Measurements from ENCODE around the gene OTOP2.
"Not testable (repeated sequence)": the region's sequence is repeated elsewhere in the genome, so short reads cannot be mapped to it uniquely, and the experiment has no call there.

OTOP2 gene

DNA sequence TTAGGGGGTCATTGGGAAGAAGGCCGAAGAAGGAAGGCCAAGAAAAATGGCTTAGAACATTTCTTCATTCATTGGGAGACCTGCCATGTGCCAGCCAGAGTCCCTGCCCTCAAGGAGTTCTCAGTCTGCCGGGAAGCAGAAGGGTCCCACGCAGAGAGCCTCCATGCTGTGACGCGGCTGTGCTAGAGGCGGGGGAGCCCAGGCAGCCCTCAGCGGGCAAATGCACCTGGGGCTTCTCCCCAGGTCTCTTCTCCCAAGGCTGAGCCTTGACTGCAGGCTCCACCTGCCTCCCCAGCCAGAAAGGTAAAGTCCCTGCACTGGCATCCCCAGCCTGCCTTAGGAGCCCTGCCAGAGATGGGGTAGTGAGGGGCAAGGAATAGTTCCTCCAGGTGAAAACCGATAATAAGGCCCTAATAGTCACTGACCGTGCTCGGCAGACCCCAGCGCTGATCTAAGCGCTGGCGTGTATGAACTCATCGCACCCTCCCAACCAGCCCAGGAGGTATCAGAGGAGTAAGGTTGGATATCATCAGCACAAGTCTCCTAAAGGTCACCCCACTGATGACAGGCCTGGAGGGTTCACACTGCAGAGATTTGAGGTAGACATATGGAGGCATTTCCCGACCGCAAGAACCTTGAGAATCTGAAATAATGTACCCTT is 57.4 kb downstream of the OTOP2 start:
- H3K9ac ChIP-seq (ENCODE audit: low read depth, low read length): peak overlapping the region; percentile 40
- peaks cover 19% of the 10 kb centered on the region for H3K4me1 ChIP-seq (ENCODE audit: insufficient read depth, low read length)
- no peak for DNase-seq
- no peaks in the 10 kb centered on the region for H3K9me3 ChIP-seq (ENCODE audit: insufficient read depth, low read length, severe bottlenecking)
- H3K27ac ChIP-seq (ENCODE audit: low read length): peak overlapping the region; percentile 27; the same call in 1 of the 2 replicates
- ATAC-seq (ENCODE audit: insufficient read depth, low read depth): no peak; the same call in 2 of the 3 replicates
- no peak for TF ChIP-seq EZH2 (IDR thresholded peaks at IDR 0.05; ENCODE audit: borderline replicate concordance, low read depth, low read length, severe bottlenecking)
- TF ChIP-seq, protein P1, sequence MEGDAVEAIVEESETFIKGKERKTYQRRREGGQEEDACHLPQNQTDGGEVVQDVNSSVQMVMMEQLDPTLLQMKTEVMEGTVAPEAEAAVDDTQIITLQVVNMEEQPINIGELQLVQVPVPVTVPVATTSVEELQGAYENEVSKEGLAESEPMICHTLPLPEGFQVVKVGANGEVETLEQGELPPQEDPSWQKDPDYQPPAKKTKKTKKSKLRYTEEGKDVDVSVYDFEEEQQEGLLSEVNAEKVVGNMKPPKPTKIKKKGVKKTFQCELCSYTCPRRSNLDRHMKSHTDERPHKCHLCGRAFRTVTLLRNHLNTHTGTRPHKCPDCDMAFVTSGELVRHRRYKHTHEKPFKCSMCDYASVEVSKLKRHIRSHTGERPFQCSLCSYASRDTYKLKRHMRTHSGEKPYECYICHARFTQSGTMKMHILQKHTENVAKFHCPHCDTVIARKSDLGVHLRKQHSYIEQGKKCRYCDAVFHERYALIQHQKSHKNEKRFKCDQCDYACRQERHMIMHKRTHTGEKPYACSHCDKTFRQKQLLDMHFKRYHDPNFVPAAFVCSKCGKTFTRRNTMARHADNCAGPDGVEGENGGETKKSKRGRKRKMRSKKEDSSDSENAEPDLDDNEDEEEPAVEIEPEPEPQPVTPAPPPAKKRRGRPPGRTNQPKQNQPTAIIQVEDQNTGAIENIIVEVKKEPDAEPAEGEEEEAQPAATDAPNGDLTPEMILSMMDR (IDR thresholded peaks at IDR 0.05; ENCODE audit: borderline replicate concordance, extremely low read depth, low read length, poor library complexity, severe bottlenecking): no peak
- peak overlapping the region; percentile 70 for H2AFZ ChIP-seq (ENCODE audit: low read depth, low read length)
- H3K4me2 ChIP-seq (ENCODE audit: insufficient read depth, low read length): peak overlapping the region; percentile 70
- peaks cover 5% of the 10 kb centered on the region for H3K27me3 ChIP-seq (ENCODE audit: insufficient read depth, low read length, poor library complexity)
- H4K20me1 ChIP-seq (ENCODE audit: insufficient read depth, low read length): no peaks in the 10 kb centered on the region
- H3K79me2 ChIP-seq (ENCODE audit: insufficient read depth, low read length): no peaks in the 10 kb centered on the region
- no peaks in the 10 kb centered on the region for H3K36me3 ChIP-seq (ENCODE audit: insufficient read depth, low read length)
- peak overlapping the region; percentile 1 to 56; a peak in 3 of 4 replicates for H3K4me3 ChIP-seq (ENCODE audit: low read depth in 1 of 2, low read length in 2 of 2)

DNA sequence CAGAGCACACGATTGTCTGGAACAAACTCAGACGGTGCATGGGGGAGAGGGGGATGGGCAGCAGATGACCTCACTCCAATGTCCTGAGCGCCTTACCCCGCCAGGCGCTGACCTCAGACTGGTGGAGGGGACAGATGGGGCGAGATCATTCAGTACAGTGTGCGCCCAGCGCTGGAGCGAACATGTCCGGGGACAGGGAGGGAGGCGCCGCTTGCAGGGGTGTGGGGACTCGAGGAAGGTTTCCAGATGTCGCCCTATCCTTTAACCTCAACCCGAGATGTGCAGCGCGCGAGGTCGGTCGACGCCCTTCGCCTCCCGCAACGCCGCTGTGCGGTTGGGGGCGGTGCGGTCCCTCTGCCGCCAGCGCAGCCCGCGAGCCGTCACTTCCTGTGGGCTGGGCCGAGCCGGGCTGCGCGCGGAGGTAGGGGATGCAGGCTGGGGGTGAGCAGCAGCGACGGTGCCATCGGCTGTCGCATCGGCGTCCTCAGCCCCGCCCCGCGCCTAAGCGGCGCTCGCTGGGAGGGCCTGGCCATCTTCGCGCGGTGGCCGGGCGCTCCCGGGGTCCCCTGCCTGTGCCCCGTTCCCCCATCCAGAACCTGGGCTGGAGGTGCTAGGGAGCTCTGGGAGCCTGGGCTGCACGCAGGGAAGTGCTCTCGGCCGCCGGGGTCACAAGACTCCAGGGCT is 58.0 kb downstream of the OTOP2 start:
- Histone ChIP-seq H3K4me1 (ENCODE audit: insufficient read depth, low read length) (peaks cover 23% of the 10 kb centered on the region), H3K4me2 (ENCODE audit: insufficient read depth, low read length) (peak overlapping the region; percentile 70), H3K36me3 (ENCODE audit: insufficient read depth, low read length) (no peaks in the 10 kb centered on the region), H3K9me3 (ENCODE audit: insufficient read depth, low read length, severe bottlenecking) (no peaks in the 10 kb centered on the region), H3K27me3 (ENCODE audit: insufficient read depth, low read length, poor library complexity) (peaks cover 5% of the 10 kb centered on the region), H2AFZ (ENCODE audit: low read depth, low read length) (peak overlapping the region; percentile 70), H3K79me2 (ENCODE audit: insufficient read depth, low read length) (no peaks in the 10 kb centered on the region), H3K4me3 (ENCODE audit: low read depth in 1 of 2, low read length in 2 of 2) (peak overlapping the region; percentile 1 to 56; a peak in 3 of 4 replicates), H3K9ac (ENCODE audit: low read depth, low read length) (peak overlapping the region; percentile 40), H4K20me1 (ENCODE audit: insufficient read depth, low read length) (no peaks in the 10 kb centered on the region), H3K27ac (ENCODE audit: low read length) (peak overlapping the region; percentile 27; the same call in 1 of the 2 replicates)
- ATAC-seq (ENCODE audit: insufficient read depth, low read depth): peak; percentile 97
- TF ChIP-seq, protein P1 (IDR thresholded peaks at IDR 0.05; ENCODE audit: borderline replicate concordance, extremely low read depth, low read length, poor library complexity, severe bottlenecking): peak; percentile 17
- no peak for TF ChIP-seq EZH2 (IDR thresholded peaks at IDR 0.05; ENCODE audit: borderline replicate concordance, low read depth, low read length, severe bottlenecking)
- DNase-seq: peak; percentile 83

DNA sequence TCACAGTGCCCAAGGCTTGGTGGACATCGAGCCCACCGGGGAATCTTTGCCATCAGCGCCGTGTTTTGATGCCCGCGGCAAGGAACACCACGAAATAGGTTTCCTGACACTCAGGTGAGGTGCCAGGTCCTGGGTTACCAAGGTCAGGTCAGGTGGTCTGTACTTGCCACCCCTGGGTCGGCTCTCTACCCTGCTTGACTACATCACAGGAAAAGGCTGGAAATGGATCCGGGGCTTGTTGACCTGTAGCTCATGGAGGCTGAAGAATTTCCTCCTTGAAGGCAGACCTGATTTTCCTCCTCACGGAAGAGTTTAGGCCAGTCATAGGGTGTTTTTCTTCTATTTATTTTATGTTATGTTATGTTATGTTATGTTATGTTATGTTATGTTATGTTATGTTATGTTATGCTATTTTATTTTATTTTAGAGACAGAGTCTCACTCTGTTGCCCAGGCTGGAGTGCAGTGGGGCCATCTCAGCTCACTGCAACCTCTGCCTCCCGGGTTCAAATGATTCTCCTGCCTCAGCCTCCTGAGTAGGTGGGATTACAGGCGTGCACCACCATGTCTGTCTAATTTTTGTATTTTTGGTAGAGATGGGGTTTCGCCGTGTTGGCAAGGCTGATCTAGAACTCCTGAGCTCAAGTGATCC is 58.7 kb downstream of the OTOP2 start:
- Histone ChIP-seq H3K4me3 (ENCODE audit: low read depth in 1 of 2, low read length in 2 of 2) (peak overlapping the region in 1 of 2 experiments; percentile 56; a peak in 2 of 4 replicates), H3K9ac (ENCODE audit: low read depth, low read length) (peak overlapping the region; percentile 40), H3K4me2 (ENCODE audit: insufficient read depth, low read length) (peak overlapping the region; percentile 70), H3K4me1 (ENCODE audit: insufficient read depth, low read length) (peaks cover 29% of the 10 kb centered on the region), H2AFZ (ENCODE audit: low read depth, low read length) (peak overlapping the region; percentile 70)
- not testable (repeated sequence) for H4K20me1 ChIP-seq (ENCODE audit: insufficient read depth, low read length); H3K36me3 ChIP-seq (ENCODE audit: insufficient read depth, low read length); ATAC-seq (ENCODE audit: insufficient read depth, low read depth); H3K27me3 ChIP-seq (ENCODE audit: insufficient read depth, low read length, poor library complexity); H3K9me3 ChIP-seq (ENCODE audit: insufficient read depth, low read length, severe bottlenecking); H3K79me2 ChIP-seq (ENCODE audit: insufficient read depth, low read length); H3K27ac ChIP-seq (ENCODE audit: low read length); DNase-seq

Measured in DND-41 (cell line).